H1 (cell line): ENCODE results near the gene DNAI1.

Source experiments
- CREB1 ChIP-seq: IDR thresholded peaks from 2 replicates; pipeline ENCODE4 v1.6.1; 2012; ENCODE audit warnings: inconsistent platforms
- EP300 ChIP-seq, 2 experiments: IDR thresholded peaks; 1 replicate in 1 of 2; 2 replicates in 1 of 2; pipeline ENCODE4 v1.6.1; 2011 to 2012; ENCODE audit warnings: low read depth in 2 of 2, low read length in 2 of 2, mild to moderate bottlenecking in 2 of 2, borderline replicate concordance in 1 of 2, inconsistent platforms in 1 of 2, moderate library complexity in 1 of 2
- FOSL1 ChIP-seq: IDR thresholded peaks from 2 replicates; pipeline ENCODE4 v1.6.1; 2011; ENCODE audit warnings: mild to moderate bottlenecking, low read depth, low read length, moderate library complexity; ENCODE audit not compliant: insufficient read depth
- JUN ChIP-seq: IDR thresholded peaks from 2 replicates; pipeline ENCODE4 v1.6.1; 2011; ENCODE audit warnings: low read depth, mild to moderate bottlenecking, improper control_type of control experiment, low read length
- POLR2A ChIP-seq, 2 experiments: IDR thresholded peaks; 1 replicate in 1 of 2; 2 replicates in 1 of 2; pipeline ENCODE4 v1.6.1; 2011; ENCODE audit warnings: low read depth in 2 of 2, low read length in 2 of 2, mild to moderate bottlenecking in 2 of 2; ENCODE audit errors: control extremely low read depth in 1 of 2
- POLR2AphosphoS5 ChIP-seq: IDR thresholded peaks from 2 replicates; pipeline ENCODE4 v1.6.1; 2011; ENCODE audit warnings: low read depth, low read length
- SAP30 ChIP-seq: fragments of 300-600 bp; sonication (generic); IDR thresholded peaks from 2 replicates; pipeline ENCODE4 v1.7.1; 2012; ENCODE audit warnings: low read length, moderate library complexity, mild to moderate bottlenecking, inconsistent platforms; ENCODE audit not compliant: insufficient read depth, insufficient replicate concordance
- SIN3A ChIP-seq, 2 experiments: IDR thresholded peaks in 1 of 2; conservative IDR thresholded peaks in 1 of 2; 2 replicates each; pipeline ENCODE4 v1.6.1; 2011 to 2012; ENCODE audit warnings: low read length in 2 of 2, improper control_type of control experiment in 1 of 2, low read depth in 1 of 2, mild to moderate bottlenecking in 1 of 2
- SP1 ChIP-seq: IDR thresholded peaks from 2 replicates; pipeline ENCODE4 v1.6.1; 2011; ENCODE audit warnings: low read depth, low read length
- SP4 ChIP-seq: IDR thresholded peaks from 2 replicates; pipeline ENCODE4 v1.6.1; 2012; ENCODE audit warnings: low read length, inconsistent platforms
- TAF1 ChIP-seq: IDR thresholded peaks from 2 replicates; pipeline ENCODE4 v1.6.1; 2011; ENCODE audit warnings: mild to moderate bottlenecking, low read depth, low read length
- YY1 ChIP-seq: IDR thresholded peaks from 2 replicates; pipeline ENCODE4 v1.6.1; 2011; ENCODE audit warnings: low read depth, mild to moderate bottlenecking, low read length
- TF ChIP-seq, protein P1 (sequence below), 3 experiments: IDR thresholded peaks; 1 replicate in 2 of 3; 2 replicates in 1 of 3; pipeline versions ENCODE4 v1.5.1 to v1.6.1; 2011; ENCODE audit warnings: low read length in 3 of 3, mild to moderate bottlenecking in 3 of 3, inconsistent platforms in 2 of 3, low read depth in 1 of 3, moderate library complexity in 1 of 3; ENCODE audit not compliant: insufficient read depth in 1 of 3; ENCODE audit errors: control extremely low read depth in 1 of 3
- TF ChIP-seq, protein P2 (sequence below): IDR thresholded peaks from 2 replicates; pipeline ENCODE4 v1.6.1; 2012; ENCODE audit warnings: inconsistent platforms

DNA sequence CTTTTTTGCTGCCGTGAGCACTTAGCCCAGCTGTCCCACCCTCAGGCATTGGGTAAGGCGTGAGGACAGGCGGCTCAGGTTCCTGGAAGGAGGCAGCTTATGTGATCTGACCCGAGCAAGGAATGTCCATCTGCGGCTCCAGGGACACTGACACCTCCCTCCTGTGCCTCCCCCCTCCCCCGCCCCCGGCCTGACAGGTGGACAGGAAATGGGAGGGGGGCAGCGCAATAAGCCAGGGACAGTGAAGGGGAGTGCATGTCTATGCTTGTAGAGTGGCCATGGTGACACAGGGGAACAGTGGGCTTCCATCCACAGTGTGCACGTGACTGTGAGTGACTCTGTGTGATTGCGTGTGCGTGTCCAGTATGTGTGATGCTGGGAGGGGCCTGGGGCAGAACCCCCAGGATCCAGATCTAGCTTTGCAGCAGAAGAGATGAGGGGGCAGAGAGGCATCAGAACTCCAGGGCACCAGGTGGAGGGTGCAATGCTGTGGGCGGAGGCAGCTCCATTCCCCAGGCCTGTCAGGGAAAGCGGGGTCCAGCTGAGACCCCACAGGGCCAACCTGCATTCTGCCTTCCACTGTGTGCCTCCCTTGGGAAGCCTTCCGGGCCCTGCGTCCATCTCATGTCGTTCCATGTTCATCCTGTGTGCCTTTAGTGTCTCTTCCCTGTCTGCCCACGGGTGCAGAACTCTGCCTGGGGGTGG is 100.5 kb downstream of the DNAI1 start:
- TF ChIP-seq EP300 (IDR thresholded peaks at IDR 0.05; ENCODE audit: borderline replicate concordance in 1 of 2, low read depth in 2 of 2, low read length in 2 of 2), result no peak
- no peak for TF ChIP-seq SAP30
- no peak for TF ChIP-seq POLR2AphosphoS5
- TF ChIP-seq, protein P1, sequence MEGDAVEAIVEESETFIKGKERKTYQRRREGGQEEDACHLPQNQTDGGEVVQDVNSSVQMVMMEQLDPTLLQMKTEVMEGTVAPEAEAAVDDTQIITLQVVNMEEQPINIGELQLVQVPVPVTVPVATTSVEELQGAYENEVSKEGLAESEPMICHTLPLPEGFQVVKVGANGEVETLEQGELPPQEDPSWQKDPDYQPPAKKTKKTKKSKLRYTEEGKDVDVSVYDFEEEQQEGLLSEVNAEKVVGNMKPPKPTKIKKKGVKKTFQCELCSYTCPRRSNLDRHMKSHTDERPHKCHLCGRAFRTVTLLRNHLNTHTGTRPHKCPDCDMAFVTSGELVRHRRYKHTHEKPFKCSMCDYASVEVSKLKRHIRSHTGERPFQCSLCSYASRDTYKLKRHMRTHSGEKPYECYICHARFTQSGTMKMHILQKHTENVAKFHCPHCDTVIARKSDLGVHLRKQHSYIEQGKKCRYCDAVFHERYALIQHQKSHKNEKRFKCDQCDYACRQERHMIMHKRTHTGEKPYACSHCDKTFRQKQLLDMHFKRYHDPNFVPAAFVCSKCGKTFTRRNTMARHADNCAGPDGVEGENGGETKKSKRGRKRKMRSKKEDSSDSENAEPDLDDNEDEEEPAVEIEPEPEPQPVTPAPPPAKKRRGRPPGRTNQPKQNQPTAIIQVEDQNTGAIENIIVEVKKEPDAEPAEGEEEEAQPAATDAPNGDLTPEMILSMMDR (IDR thresholded peaks at IDR 0.05; ENCODE audit: control extremely low read depth in 1 of 3, insufficient read depth in 1 of 3, low read depth in 1 of 3, low read length in 3 of 3), result no peak
- TF ChIP-seq POLR2A (IDR thresholded peaks at IDR 0.05; ENCODE audit: control extremely low read depth in 1 of 2, low read depth in 2 of 2, low read length in 2 of 2), result no peak
- TF ChIP-seq, protein P2, sequence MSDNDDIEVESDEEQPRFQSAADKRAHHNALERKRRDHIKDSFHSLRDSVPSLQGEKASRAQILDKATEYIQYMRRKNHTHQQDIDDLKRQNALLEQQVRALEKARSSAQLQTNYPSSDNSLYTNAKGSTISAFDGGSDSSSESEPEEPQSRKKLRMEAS, result no peak
- TF ChIP-seq CREB1, result no peak
- no peak for TF ChIP-seq SP1
- TF ChIP-seq SIN3A (conservative IDR thresholded peaks at IDR 0.05 in 1 of 2, IDR thresholded peaks at IDR 0.05 in 1 of 2; ENCODE audit: low read depth in 1 of 2, low read length in 2 of 2), result no peak
- TF ChIP-seq FOSL1, result no peak
- no peak for TF ChIP-seq TAF1
- no peak for TF ChIP-seq YY1
- TF ChIP-seq SP4, result no peak
- TF ChIP-seq JUN, result no peak
